ENCODE results near the gene ARHGEF16. TPM values are rescaled to one million over a fixed set of nuclear protein-coding genes. Genes with fewer than 3 reads are reported as not detected.

The ARHGEF16 gene
- total RNA-seq, 4 donors from 2014 or later = 0.42 to 0.98 (median 0.69) TPM

DNA sequence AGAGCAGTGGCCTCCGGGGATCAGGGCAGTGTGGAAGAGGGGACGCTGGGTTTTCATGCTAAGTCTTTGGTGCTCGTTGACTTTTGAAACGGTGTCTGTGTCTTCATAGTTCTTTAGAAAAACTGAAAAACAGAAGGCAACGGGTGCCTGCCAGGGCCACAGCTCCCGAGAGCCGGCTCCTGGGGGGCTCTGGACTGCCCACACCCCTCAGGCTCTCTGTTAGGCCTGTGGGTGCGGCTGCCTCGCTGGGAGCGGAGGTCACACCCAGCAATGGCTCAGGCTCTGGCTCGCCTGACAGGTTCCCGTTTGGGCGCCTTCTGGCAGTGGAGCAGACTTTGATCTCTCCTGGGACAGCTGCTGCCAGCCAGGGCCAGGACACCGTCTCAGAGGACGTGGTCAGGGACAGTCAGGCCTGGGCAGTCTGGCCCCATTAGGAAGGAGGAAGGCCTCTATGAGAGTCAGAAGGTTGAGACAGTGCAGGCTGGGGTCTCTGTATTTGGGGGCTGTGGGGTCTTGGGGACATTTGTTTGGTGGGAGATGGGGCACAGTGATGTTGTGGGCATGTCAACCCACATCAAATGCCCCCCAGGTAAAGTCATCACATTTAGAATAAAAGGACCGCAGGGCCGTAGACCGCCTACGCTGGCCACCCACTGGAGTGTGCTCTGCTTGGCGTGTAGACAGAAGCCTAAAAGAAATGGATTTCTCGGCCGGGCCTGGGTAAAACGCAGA is 5.6 kb downstream of the ARHGEF16 start:
- intact Hi-C loops (cut with DNase I) = no loop called here
- Histone ChIP-seq H3K27ac (replicated peaks in 1 of 4) (peak overlapping the region in 3 of 4 donors; percentile 10 to 42 (median 13)), H3K36me3 (no peaks in the 10 kb centered on the region), H3K4me1 (peaks cover 11 to 20% (median 18%) of the 10 kb centered on the region in 4 donors), H3K9me3 (no peaks in the 10 kb centered on the region), H3K4me3 (no peak overlapping the region), H3K27me3 (peaks cover 0 to 29% (median 3%) of the 10 kb centered on the region in 4 donors)
- 85% methylated on average over 15 of the region's 23 CpGs for WGBS
- DNase-seq (ENCODE audit: extremely low spot score) = no peak
- TF ChIP-seq, protein P1, sequence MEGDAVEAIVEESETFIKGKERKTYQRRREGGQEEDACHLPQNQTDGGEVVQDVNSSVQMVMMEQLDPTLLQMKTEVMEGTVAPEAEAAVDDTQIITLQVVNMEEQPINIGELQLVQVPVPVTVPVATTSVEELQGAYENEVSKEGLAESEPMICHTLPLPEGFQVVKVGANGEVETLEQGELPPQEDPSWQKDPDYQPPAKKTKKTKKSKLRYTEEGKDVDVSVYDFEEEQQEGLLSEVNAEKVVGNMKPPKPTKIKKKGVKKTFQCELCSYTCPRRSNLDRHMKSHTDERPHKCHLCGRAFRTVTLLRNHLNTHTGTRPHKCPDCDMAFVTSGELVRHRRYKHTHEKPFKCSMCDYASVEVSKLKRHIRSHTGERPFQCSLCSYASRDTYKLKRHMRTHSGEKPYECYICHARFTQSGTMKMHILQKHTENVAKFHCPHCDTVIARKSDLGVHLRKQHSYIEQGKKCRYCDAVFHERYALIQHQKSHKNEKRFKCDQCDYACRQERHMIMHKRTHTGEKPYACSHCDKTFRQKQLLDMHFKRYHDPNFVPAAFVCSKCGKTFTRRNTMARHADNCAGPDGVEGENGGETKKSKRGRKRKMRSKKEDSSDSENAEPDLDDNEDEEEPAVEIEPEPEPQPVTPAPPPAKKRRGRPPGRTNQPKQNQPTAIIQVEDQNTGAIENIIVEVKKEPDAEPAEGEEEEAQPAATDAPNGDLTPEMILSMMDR (IDR thresholded peaks at IDR 0.05) = no peak
- TF ChIP-seq POLR2A (IDR thresholded peaks at IDR 0.05; ENCODE audit: low read depth) (no peak), POLR2AphosphoS5 (IDR thresholded peaks at IDR 0.05) (no peak)

GRCh38 chr1:3460672-3461131 is 6.2 kb downstream of the ARHGEF16 start:
- Histone ChIP-seq H3K4me1 (peaks cover 9 to 16% (median 15%) of the 10 kb centered on the region in 4 donors), H3K27me3 (peaks cover 0 to 29% (median 0%) of the 10 kb centered on the region in 4 donors), H3K4me3 (no peak overlapping the region), H3K9me3 (no peaks in the 10 kb centered on the region), H3K36me3 (no peaks in the 10 kb centered on the region), H3K27ac (replicated peaks in 1 of 4) (peak overlapping the region in 2 of 4 donors; percentile 10 to 42)
- no peak for TF ChIP-seq POLR2AphosphoS5 (IDR thresholded peaks at IDR 0.05)
- TF ChIP-seq POLR2A (IDR thresholded peaks at IDR 0.05; ENCODE audit: low read depth) = no peak
- TF ChIP-seq EP300 (IDR thresholded peaks at IDR 0.05) = no peak
- TF ChIP-seq, protein P1 (IDR thresholded peaks at IDR 0.05) = no peak
- DNase-seq (ENCODE audit: extremely low spot score) = no peak
- intact Hi-C loops (cut with DNase I) = no loop called here
- 72% methylated on average over 9 of the region's 14 CpGs for WGBS

GRCh38 chr1:3461238-3461933 is 6.9 kb downstream of the ARHGEF16 start:
- WGBS = 95% methylated on average over 22 of the region's 30 CpGs

GRCh38 chr1:3461934-3462275 is 7.4 kb downstream of the ARHGEF16 start:
- intact Hi-C loops (cut with DNase I) = no loop called here
- DNase-seq (ENCODE audit: extremely low spot score) = no peak
- no peaks in the 10 kb centered on the region for H3K36me3 ChIP-seq
- no peak overlapping the region for H3K4me3 ChIP-seq
- WGBS = 97% methylated on average over 6 of the region's 13 CpGs
- no peak overlapping the region for H3K27ac ChIP-seq (replicated peaks in 1 of 4)
- H3K9me3 ChIP-seq = no peaks in the 10 kb centered on the region
- H3K4me1 ChIP-seq = peaks cover 9 to 16% (median 14%) of the 10 kb centered on the region in 4 donors
- peaks cover 0 to 22% (median 0%) of the 10 kb centered on the region in 4 donors for H3K27me3 ChIP-seq
- TF ChIP-seq, protein P1 (IDR thresholded peaks at IDR 0.05) = no peak
- TF ChIP-seq EP300 (IDR thresholded peaks at IDR 0.05) (no peak), POLR2AphosphoS5 (IDR thresholded peaks at IDR 0.05) (no peak), POLR2A (IDR thresholded peaks at IDR 0.05; ENCODE audit: low read depth) (no peak)

More at GRCh38 chr1:3461238-3461933, 6.9 kb downstream of the ARHGEF16 start:
- H3K27ac ChIP-seq (replicated peaks in 1 of 4) = no peak overlapping the region
- no peaks in the 10 kb centered on the region for H3K36me3 ChIP-seq
- H3K4me1 ChIP-seq = peaks cover 9 to 16% (median 14%) of the 10 kb centered on the region in 4 donors
- peaks cover 0 to 23% (median 0%) of the 10 kb centered on the region in 4 donors for H3K27me3 ChIP-seq
- no peak for DNase-seq (ENCODE audit: extremely low spot score)
- no peak for TF ChIP-seq POLR2AphosphoS5 (IDR thresholded peaks at IDR 0.05)
- TF ChIP-seq, protein P1 (IDR thresholded peaks at IDR 0.05) = no peak
- TF ChIP-seq EP300 (IDR thresholded peaks at IDR 0.05) = no peak
- no peak for TF ChIP-seq POLR2A (IDR thresholded peaks at IDR 0.05; ENCODE audit: low read depth)
- intact Hi-C loops (cut with DNase I) = no loop called here
- no peak overlapping the region for H3K4me3 ChIP-seq
- no peaks in the 10 kb centered on the region for H3K9me3 ChIP-seq
